ENCODE data around the gene USP51. TPM values are rescaled to one million over a fixed set of nuclear protein-coding genes. Genes with fewer than 3 reads are reported as not detected.
"Not testable (repeated sequence)": the region's sequence is repeated elsewhere in the genome, so short reads cannot be mapped to it uniquely, and the experiment has no call there.

The USP51 gene
- total RNA-seq, result 1 to 10 TPM; 1.6 to 2.0 TPM

DNA sequence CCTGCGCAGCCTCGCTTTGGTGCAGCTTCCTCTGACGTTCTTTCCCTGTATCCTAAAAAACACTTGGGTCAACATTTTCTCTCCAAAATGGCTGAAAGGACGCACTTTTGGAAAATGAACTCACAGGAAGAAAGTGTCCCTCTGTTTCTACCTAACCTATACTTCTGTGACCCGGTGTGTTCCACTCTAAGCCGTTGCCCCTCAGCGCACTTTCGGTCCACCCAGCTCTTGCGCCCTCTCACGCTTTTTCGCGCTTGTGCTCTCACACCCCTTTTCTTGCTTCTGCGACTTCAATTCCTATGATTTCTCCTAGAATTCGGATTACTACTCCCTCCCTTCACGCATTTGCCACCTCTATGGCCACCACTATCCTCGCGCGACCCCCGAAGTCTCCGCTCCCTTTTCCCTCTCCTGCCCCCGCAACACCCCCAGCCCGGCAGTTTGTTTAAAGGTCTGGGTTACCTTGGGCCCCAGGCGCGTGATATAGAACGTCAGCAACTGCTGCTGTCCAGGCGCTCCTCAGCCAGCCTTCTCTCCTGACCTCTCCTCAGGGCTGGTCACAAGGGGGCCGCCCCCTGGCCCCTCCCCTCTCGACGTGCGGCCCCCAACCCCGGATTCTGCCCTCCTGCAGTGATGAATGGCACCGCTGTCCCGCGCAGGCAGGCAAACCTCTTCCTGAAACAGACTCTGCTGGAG lies at the start of gene USP51:
USP51 (minus strand) TSS at position 535 of the 696 bp plus-strand sequence. CDS start 909 bp downstream, outside the sequence.
- H3K27me3 Mint-ChIP-seq, result no peaks in the 10 kb centered on the region
- H3K9me3 Mint-ChIP-seq, result no peaks in the 10 kb centered on the region
- peak within 1 kb of the TSS; percentile 93 for H3K4me3 Mint-ChIP-seq
- peaks cover 8% of the 10 kb centered on the region for H3K4me1 Mint-ChIP-seq
- ATAC-seq (ENCODE audit: low read depth) (peak; percentile 49), DNase-seq (peak; percentile 36)
- peak within 1 kb of the TSS; percentile 90 for H3K27ac Mint-ChIP-seq
- POLR2A ChIA-PET, result interaction anchor here (1.6 to 2.4 kb wide), 4 partner anchors 37 to 489 kb away, joined by 8 to 18 read pairs (median 11); partner anchors contain the start of genes APEX2, MAGEH1 and RRAGB
- no peaks in the 10 kb centered on the region for H3K36me3 Mint-ChIP-seq

DNA sequence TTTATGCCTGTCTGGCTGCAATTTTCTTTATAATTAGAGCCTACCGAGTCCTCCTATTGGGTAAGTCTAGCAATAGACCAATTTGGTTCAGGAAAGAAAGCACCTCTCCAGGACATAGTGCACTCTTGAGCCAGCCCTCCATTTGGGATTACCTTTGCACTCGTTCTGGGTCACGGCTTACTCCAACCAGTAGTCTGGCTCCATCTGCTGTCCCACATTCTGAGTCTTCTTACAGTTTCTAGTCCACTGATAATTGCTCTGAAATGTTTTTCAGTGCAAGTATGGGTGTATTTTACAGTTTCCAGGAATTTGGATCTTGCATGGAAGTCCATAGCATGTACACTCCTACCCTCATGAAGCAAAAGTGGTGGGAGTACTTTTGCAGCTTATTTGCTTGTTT lies 34.8 kb upstream of the USP51 start:
- H3K4me3 Mint-ChIP-seq, result no peak overlapping the region
- DNase-seq (no peak), ATAC-seq (ENCODE audit: low read depth) (no peak)
- H3K36me3 Mint-ChIP-seq, result no peaks in the 10 kb centered on the region
- H3K9me3 Mint-ChIP-seq, result no peaks in the 10 kb centered on the region
- POLR2A ChIA-PET, result no interaction called here
- H3K27ac Mint-ChIP-seq, result no peak overlapping the region
- H3K4me1 Mint-ChIP-seq, result peaks cover 3% of the 10 kb centered on the region
- peaks cover 3% of the 10 kb centered on the region for H3K27me3 Mint-ChIP-seq

DNA sequence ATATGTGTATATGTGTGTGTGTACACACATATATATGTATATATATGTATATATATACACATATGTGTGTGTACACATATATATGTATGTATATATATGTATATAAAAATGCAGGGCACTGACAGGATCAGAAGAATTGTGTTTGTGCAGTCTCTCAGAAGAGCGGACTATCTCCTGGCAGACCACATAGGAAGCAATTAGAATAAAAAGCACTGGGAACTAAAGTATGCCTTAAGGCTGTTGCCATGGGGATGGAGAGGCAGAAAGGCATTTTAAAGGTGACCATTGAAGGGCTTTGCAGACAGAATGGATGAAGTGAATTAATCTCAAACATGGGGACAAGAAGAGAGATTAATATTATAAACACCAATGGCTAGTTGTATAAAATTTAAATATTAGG lies 33.7 kb upstream of the USP51 start:
- H3K4me1 Mint-ChIP-seq, result no peaks in the 10 kb centered on the region
- no peak overlapping the region for H3K4me3 Mint-ChIP-seq
- no peak overlapping the region for H3K27ac Mint-ChIP-seq
- no peaks in the 10 kb centered on the region for H3K36me3 Mint-ChIP-seq
- DNase-seq, result no peak
- POLR2A ChIA-PET, result no interaction called here
- ATAC-seq (ENCODE audit: low read depth), result no peak
- no peaks in the 10 kb centered on the region for H3K9me3 Mint-ChIP-seq
- H3K27me3 Mint-ChIP-seq, result peaks cover 3% of the 10 kb centered on the region

DNA sequence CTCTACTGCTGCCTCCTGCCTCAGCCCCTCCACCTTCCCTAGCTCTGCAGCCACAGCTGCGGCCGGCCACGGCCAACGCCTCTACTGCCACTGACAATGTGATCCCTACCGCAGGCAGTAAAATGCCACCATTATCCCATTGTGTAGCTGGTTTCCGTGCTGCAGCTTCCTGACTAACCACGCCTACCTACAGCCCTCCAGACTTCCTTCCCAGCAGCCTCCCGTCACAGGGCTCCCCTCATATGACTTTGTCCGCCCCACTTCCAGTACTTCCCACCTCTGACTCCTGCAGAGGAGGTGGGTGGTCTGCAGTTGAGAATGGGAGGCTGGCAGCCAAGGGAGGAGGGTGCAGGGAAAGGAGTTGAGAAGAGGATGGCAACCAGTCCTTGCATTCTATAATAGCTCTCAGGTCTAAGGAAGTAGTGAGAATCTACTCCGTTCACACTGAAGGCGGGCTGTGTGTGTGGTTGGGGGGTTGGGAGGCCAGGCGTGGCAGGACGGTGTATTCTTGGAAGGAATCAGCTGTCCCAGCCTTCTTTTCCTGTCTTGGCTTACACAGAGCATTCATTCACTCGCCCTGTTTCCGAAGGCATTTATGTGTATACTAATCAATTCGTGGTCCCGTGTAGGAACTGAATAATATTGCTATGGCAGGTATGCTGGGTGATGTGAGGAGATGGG lies 33.1 kb upstream of the USP51 start:
- no peak for DNase-seq
- no peak overlapping the region for H3K4me3 Mint-ChIP-seq
- H3K27ac Mint-ChIP-seq, result no peak overlapping the region
- no peak for ATAC-seq (ENCODE audit: low read depth)
- H3K9me3 Mint-ChIP-seq, result no peaks in the 10 kb centered on the region
- no peaks in the 10 kb centered on the region for H3K4me1 Mint-ChIP-seq
- peaks cover 3% of the 10 kb centered on the region for H3K27me3 Mint-ChIP-seq
- no peaks in the 10 kb centered on the region for H3K36me3 Mint-ChIP-seq
- POLR2A ChIA-PET, result no interaction called here

DNA sequence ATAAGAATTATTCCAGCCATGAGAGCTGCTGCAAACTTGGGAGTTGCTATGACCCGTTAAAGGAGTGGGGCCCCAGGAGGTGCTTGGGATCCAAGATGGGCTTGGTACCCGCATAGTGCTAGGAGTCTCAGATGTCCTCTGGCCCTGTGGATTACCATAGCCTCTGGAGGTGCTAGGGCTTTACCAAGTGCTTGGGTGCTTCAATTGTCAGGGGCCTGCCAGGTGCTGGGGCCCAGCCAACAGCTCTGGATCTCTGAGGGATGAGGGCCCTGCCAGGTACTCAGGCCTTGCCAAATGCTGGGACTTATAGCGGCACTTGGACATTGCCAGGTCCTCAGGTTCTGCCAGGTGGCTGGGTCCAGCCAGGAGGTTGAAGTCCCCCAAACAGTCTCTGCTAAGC lies 32.0 kb upstream of the USP51 start:
- Mint-ChIP-seq H3K36me3 (no peaks in the 10 kb centered on the region), H3K4me1 (no peaks in the 10 kb centered on the region), H3K27ac (no peak overlapping the region), H3K9me3 (no peaks in the 10 kb centered on the region), H3K27me3 (peaks cover 3% of the 10 kb centered on the region), H3K4me3 (no peak overlapping the region)
- no peak for DNase-seq
- POLR2A ChIA-PET, result no interaction called here
- no peak for ATAC-seq (ENCODE audit: low read depth)

DNA sequence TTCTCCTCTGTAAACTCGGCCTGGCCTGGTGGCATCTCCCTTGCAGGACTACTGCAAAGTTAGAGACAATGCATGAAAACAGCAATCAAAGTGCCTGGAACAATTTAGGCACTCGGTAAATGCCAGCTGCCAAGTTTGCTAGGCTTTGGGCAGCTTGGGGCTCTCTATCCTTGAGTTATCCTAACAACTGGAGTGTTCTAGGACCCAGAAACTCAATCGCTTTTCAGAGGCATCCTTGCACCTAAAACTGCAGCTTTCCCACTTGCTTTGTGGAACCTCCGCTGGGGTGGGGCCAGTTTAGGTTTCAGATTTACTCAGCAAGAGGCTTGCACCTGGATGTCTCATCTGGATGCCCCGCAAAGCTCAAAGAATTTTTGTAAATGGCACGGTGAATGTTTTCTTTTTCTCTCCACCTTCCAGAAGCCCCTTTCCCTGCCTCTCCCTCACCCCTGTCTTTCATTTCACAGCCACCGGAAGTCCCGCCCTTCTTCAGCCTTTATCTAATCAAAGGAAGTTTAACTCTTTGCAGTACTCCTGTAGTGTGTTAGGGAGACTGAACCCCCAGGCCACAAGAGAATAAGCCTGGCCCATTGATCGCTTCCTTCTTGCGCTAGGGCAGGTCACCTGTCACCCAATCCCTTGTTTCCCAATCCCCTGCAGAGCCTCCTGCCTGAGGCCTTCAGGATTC lies 27.3 kb upstream of the USP51 start:
- H3K27me3 Mint-ChIP-seq; H3K27ac Mint-ChIP-seq; H3K36me3 Mint-ChIP-seq; H3K4me3 Mint-ChIP-seq; H3K4me1 Mint-ChIP-seq; ATAC-seq (ENCODE audit: low read depth); H3K9me3 Mint-ChIP-seq; DNase-seq; POLR2A ChIA-PET: not testable (repeated sequence)

DNA sequence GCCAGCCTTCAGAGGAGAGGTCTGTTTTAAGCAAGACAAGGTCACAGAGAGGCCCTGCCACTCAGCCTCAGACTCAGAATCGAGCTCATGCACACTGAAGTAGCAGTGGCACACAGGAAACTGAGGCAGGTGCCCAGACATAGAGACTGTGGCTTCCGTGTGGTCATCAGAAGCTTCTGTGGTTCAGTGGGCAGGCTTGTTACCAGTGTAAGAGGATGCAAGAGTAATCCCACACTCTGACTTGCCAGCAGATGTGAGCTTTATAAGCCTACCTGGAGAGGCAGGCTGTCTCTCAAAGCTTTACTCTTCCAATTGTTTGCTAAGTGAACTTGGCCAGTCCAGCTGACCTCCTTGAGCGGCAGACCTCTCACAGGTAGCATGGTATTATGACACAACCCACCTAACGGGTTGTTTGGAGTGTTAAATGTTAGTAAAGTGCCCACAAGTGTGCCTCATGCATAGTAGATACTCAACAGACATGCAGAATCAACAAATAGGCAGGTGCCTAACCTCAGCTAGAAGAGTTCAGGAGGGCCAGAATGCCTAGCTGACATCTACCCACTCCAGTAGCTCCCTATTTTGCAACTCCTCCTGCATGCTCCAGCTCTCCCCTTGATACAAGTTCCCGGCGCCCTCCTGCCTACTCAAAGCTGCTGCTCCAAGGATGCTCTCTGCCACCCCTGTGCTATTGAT lies 23.5 kb upstream of the USP51 start:
- H3K4me1 Mint-ChIP-seq, H3K27me3 Mint-ChIP-seq, H3K4me3 Mint-ChIP-seq, H3K9me3 Mint-ChIP-seq, H3K27ac Mint-ChIP-seq, DNase-seq, POLR2A ChIA-PET, H3K36me3 Mint-ChIP-seq: not testable (repeated sequence)
- ATAC-seq (ENCODE audit: low read depth), result peak; percentile 56

DNA sequence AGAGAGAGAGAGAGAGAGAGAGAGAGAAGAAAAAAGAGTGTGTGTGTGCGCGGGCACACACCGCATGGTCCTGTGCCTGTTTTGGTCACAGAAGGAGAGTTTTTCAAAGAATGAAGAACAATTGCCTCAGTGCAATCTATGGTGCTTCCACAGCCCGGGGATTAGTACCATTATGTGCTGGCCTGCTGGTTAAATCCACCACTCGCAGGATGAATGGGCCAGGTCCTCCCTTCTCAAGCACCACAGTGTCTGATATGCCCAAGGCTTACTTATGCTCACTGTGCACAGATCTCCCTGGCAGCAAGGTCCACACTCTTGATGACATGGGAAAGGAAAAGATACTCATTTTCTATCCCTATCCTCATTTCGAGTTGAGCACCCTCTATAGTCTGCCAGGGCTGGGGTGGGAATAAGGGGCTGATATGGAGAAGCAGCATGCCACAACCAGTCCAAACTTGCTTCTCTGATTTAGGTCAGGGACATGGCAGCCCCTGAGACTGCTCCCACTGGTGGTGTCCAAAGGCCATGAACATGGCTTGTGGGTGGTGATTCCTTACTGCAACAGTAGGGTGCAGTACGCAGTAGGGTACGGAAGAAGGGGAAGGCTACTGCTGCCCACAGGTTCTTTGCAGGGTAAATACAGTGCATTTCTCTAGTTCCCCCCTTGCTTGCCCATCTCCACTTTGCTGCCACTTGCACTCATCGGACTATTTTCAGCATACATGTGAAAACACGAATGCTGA lies 18.9 kb upstream of the USP51 start:
- peak; percentile 47 for ATAC-seq (ENCODE audit: low read depth)
- H3K36me3 Mint-ChIP-seq, POLR2A ChIA-PET, H3K4me3 Mint-ChIP-seq, H3K4me1 Mint-ChIP-seq, DNase-seq, H3K27me3 Mint-ChIP-seq, H3K9me3 Mint-ChIP-seq, H3K27ac Mint-ChIP-seq: not testable (repeated sequence)

DNA sequence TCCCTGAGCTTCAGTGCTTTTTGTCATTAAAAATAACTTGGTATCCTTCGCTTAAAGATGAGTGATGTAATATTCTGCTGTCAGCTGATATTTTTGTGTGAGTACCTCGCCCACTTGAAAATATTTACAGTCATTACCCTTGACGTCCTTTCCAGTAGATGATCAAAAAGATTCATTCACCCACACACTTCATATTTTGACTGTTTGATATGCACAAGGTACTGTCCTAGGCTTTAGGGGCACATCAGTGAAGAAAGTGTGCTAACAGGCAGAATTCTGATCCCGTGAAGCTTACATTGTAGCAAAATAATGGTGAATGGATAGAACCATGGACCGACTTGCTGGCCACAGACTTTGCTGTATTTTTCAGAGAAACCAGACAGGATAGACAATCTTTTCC lies 18.1 kb upstream of the USP51 start:
- DNase-seq; H3K4me1 Mint-ChIP-seq; ATAC-seq (ENCODE audit: low read depth); H3K4me3 Mint-ChIP-seq; H3K9me3 Mint-ChIP-seq; H3K36me3 Mint-ChIP-seq; H3K27ac Mint-ChIP-seq; POLR2A ChIA-PET; H3K27me3 Mint-ChIP-seq: not testable (repeated sequence)

DNA sequence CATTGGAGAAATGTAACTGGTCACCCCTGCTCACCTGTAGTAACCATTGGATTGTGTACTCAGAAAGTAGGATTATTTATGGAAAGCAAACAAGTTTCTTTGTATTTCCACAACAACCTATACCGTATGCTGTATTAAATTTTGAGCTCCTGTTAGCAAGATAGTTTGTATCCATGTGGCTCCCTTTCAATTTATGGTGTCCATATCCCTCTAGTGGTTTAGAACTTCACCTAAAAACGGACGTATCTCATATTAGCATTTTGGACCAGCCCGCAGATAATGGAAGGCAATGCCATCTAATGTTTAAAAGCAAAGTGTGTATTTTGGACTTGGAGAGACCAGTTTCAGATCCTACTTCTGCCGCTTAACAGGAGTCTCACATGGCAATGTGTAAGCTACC lies 17.4 kb upstream of the USP51 start:
- H3K27ac Mint-ChIP-seq; H3K4me1 Mint-ChIP-seq; H3K27me3 Mint-ChIP-seq; H3K4me3 Mint-ChIP-seq; H3K36me3 Mint-ChIP-seq; ATAC-seq (ENCODE audit: low read depth); H3K9me3 Mint-ChIP-seq; DNase-seq; POLR2A ChIA-PET: not testable (repeated sequence)

DNA sequence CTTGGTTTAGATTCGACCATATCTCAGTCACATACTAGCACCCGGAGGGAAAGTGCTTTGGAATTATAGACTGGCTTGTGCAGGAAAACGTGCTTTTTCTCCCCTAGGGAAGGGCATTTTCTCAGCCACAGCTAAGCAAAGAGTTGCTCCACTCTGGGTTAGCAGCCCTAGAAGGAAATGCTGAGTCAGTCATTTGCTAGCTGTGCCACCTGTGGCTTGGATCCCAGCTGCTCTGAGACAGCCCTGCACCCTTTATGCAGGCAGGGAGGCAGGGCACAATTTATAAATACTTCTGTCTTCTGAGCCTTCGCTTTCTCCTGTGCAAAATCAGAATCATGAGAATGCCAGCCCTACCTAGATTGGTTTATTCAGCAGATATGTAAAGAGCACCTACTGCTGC lies 1.3 kb upstream of the USP51 start:
- no peak overlapping the region for H3K27ac Mint-ChIP-seq
- no peak overlapping the region for H3K4me3 Mint-ChIP-seq
- POLR2A ChIA-PET, result interaction anchor here (0.8 kb wide), 1 partner anchor 38 kb away, joined by 4 read pairs; the partner anchor contains the start of gene MAGEH1
- no peaks in the 10 kb centered on the region for H3K27me3 Mint-ChIP-seq
- no peaks in the 10 kb centered on the region for H3K36me3 Mint-ChIP-seq
- H3K9me3 Mint-ChIP-seq, result no peaks in the 10 kb centered on the region
- ATAC-seq (ENCODE audit: low read depth) (no peak), DNase-seq (no peak)
- peaks cover 5% of the 10 kb centered on the region for H3K4me1 Mint-ChIP-seq

DNA sequence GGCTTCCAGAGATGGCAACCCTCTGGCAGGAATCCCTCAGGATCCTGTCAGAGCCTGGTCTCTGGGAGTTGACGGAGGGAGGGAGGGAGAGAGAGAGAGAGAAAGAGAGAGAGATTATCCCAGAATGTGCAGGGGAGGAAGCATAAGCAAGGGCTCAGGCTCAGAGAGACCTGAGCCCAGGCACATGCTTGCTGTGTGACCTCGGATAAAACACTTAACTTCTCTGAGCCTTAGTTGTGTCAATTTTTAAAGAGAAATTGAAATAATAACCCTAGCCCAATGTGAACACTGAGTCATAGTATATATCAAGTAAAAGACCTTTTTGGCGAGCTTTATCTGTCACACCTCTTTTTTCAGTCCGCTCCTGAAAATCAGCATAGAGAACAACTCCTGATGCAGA lies 473 bp upstream of the USP51 start:
- Mint-ChIP-seq H3K27ac (no peak overlapping the region), H3K36me3 (no peaks in the 10 kb centered on the region), H3K27me3 (no peaks in the 10 kb centered on the region), H3K4me3 (peak overlapping the region; percentile 93), H3K4me1 (peaks cover 5% of the 10 kb centered on the region), H3K9me3 (no peaks in the 10 kb centered on the region)
- DNase-seq (no peak), ATAC-seq (ENCODE audit: low read depth) (no peak)
- POLR2A ChIA-PET, result interaction anchor here (0.8 kb wide), 1 partner anchor 38 kb away, joined by 4 read pairs; the partner anchor contains the start of gene MAGEH1
